HG02981 (cell line): ENCODE data around the gene BIRC6.
"Not testable (repeated sequence)": the region's sequence is repeated elsewhere in the genome, so short reads cannot be mapped to it uniquely, and the experiment has no call there.

Experiments
- ATAC-seq: cut with Tn5 transposase; IDR thresholded peaks from one replicate; pipeline ENCODE4 v1.9.1; 2021; ENCODE audit warnings: mild to moderate bottlenecking, moderate library complexity; ENCODE audit not compliant: unreplicated experiment

The BIRC6 gene

GRCh38 chr2:32611366-32611765 lies 254.5 kb downstream of the BIRC6 start:
- ATAC-seq: no peak

- ATAC-seq: no peak
Observed at GRCh38 chr2:32611771-32612170, 254.9 kb downstream of the BIRC6 start.

GRCh38 chr2:32614084-32614483 lies 257.3 kb downstream of the BIRC6 start:
- no peak for ATAC-seq

GRCh38 chr2:32617599-32618189 lies 260.9 kb downstream of the BIRC6 start:
- no peak for ATAC-seq

- ATAC-seq: no peak
Observed at GRCh38 chr2:32622570-32623310, 265.9 kb downstream of the BIRC6 start.

- no peak for ATAC-seq
Observed at GRCh38 chr2:32623311-32623706, 266.5 kb downstream of the BIRC6 start.

- no peak for ATAC-seq
Observed at GRCh38 chr2:32624812-32625211, 268.0 kb downstream of the BIRC6 start.

- no peak for ATAC-seq
Observed at GRCh38 chr2:32626639-32627221, 269.9 kb downstream of the BIRC6 start.

- ATAC-seq: peak; percentile 29
Observed at GRCh38 chr2:32627441-32627813, 270.6 kb downstream of the BIRC6 start.

GRCh38 chr2:32627814-32628579 lies 271.2 kb downstream of the BIRC6 start, which contains the start of gene TTC27:
Gene TTC27 (plus strand): TSS chr2:32628050. CDS start chr2:32628293, 243 bp downstream.
- peak; percentile 100 for ATAC-seq

GRCh38 chr2:32632089-32632488 lies 275.3 kb downstream of the BIRC6 start:
- no peak for ATAC-seq

- ATAC-seq: no peak
Observed at GRCh38 chr2:32633040-32633439, 276.2 kb downstream of the BIRC6 start.

- not testable (repeated sequence) for ATAC-seq
Observed at GRCh38 chr2:32638548-32638947, 281.7 kb downstream of the BIRC6 start.

- no peak for ATAC-seq
Observed at GRCh38 chr2:32641180-32641579, 284.4 kb downstream of the BIRC6 start.

- no peak for ATAC-seq
Observed at GRCh38 chr2:32647180-32647651, 290.4 kb downstream of the BIRC6 start.

- ATAC-seq: no peak
Observed at GRCh38 chr2:32652555-32653209, 295.9 kb downstream of the BIRC6 start.

- no peak for ATAC-seq
Observed at GRCh38 chr2:32656069-32656468, 299.2 kb downstream of the BIRC6 start.

GRCh38 chr2:32663864-32664263 lies 307.0 kb downstream of the BIRC6 start:
- ATAC-seq: no peak

GRCh38 chr2:32666704-32667103 lies 309.9 kb downstream of the BIRC6 start:
- no peak for ATAC-seq

GRCh38 chr2:32668254-32668653 lies 311.4 kb downstream of the BIRC6 start:
- ATAC-seq: no peak
